Body of pancreas (tissue), 4 donors: ENCODE results near the gene FAM177B. TPM values are rescaled to one million over a fixed set of nuclear protein-coding genes. Genes with fewer than 3 reads are reported as not detected.
"Not testable (repeated sequence)": the region's sequence is repeated elsewhere in the genome, so short reads cannot be mapped to it uniquely, and the experiment has no call there.

Experiments
- ATAC-seq: fragments of 150-250 bp; one replicate; pipeline ENCODE4 v1.9.1; 2016
- DNase-seq, 4 donors: peaks; one replicate each; pipeline ENCODE4 v3.0.0-alpha.2; 2019
- H3K27ac ChIP-seq, 4 donors: fragments of 200-600 bp; sonication (generic); 1 replicate in 3 of 4; 2 replicates in 1 of 4; pipeline versions ENCODE4 v1.5.1 to v1.6.1; 2016 to 2019; ENCODE audit warnings: mild to moderate bottlenecking in 1 of 4, mixed read lengths in 1 of 4, moderate library complexity in 1 of 4
- H3K27me3 ChIP-seq, 2 donors: fragments of 200-600 bp; sonication (generic); one replicate each; pipeline ENCODE4 v1.6.0; 2016; ENCODE audit warnings: mild to moderate bottlenecking in 1 of 2
- H3K36me3 ChIP-seq, 2 donors: fragments of 200-600 bp; sonication (generic); replicated peaks in 1 of 2; 2 replicates each; pipeline ENCODE4 v1.5.1; 2016; ENCODE audit warnings: low read depth in 2 of 2; ENCODE audit not compliant: insufficient read depth in 1 of 2
- H3K4me1 ChIP-seq: fragments of 200-600 bp; sonication (generic); one replicate; pipeline ENCODE4 v1.6.0; 2016
- H3K4me3 ChIP-seq, 2 donors: fragments of 200-600 bp; sonication (generic); 1 replicate in 1 of 2; 2 replicates in 1 of 2; pipeline ENCODE4 v1.5.1; 2016 to 2019
- H3K9me3 ChIP-seq, 3 donors: fragments of 200-600 bp; sonication (generic); 1 replicate in 2 of 3; 2 replicates in 1 of 3; pipeline ENCODE4 v1.5.1; 2016
- POLR2A ChIP-seq, 3 donors: fragments of 450-650 bp; IDR thresholded peaks; one replicate each; pipeline ENCODE4 v1.6.1; 2016; ENCODE audit warnings: antibody characterized with exemption in 3 of 3, mild to moderate bottlenecking in 2 of 3
- WGBS, 2 donors: methylation state at CpG; one replicate each; pipeline ENCODE4 v1.1.5; 2017; 5-methylcytosine and 5-hydroxymethylcytosine counted together
- intact Hi-C: fragments of 100-400 bp; cut with DNase I; formaldehyde crosslinking; loops from one replicate; pipeline ENCODE4 v1.15.1; 2023
- total RNA-seq, 2 donors: library from RNA; depleted of rRNA; stranded (reverse); fragments of >200 nt; gene quantifications; one replicate each; pipeline ENCODE4 v1.1.0, GENCODE V29; 2016
- TF ChIP-seq, protein P1 (sequence below), 7 experiments: fragments of 450-650 bp in 4 of 7; fragments of 200-600 bp in 3 of 7; sonication (generic) in 3 of 7; IDR thresholded peaks; one replicate each; pipeline ENCODE4 v1.5.1; 2016 to 2019; ENCODE audit warnings: antibody characterized with exemption in 7 of 7

Gene FAM177B
- total RNA-seq, 2 donors from 2014 or later, result 3.4 TPM; not detected in 1

DNA sequence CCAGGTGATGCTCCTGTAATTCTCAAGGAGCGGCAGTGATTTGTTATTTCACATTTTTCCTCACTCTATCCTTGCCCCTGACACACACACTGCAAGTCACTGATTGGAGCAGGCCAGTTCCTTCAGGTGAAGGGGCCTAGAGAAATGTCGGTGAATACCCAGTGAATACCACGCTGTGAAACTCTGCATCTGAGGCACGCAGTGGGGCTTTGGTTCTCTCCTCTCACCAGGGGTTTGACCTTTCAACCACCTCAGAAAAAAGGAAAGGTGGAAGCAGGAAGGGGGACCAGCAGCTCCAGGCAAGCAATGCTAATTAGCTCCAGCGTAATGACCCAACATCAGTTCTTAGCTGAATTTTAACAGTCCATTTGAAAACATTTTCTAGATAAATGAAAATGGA, 532 bp upstream of the FAM177B start:
- TF ChIP-seq, protein P1, sequence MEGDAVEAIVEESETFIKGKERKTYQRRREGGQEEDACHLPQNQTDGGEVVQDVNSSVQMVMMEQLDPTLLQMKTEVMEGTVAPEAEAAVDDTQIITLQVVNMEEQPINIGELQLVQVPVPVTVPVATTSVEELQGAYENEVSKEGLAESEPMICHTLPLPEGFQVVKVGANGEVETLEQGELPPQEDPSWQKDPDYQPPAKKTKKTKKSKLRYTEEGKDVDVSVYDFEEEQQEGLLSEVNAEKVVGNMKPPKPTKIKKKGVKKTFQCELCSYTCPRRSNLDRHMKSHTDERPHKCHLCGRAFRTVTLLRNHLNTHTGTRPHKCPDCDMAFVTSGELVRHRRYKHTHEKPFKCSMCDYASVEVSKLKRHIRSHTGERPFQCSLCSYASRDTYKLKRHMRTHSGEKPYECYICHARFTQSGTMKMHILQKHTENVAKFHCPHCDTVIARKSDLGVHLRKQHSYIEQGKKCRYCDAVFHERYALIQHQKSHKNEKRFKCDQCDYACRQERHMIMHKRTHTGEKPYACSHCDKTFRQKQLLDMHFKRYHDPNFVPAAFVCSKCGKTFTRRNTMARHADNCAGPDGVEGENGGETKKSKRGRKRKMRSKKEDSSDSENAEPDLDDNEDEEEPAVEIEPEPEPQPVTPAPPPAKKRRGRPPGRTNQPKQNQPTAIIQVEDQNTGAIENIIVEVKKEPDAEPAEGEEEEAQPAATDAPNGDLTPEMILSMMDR (IDR thresholded peaks at IDR 0.05), result no peak
- H3K36me3 ChIP-seq, result peaks cover 0 to 26% of the 10 kb centered on the region in 2 donors
- no peak overlapping the region for H3K27ac ChIP-seq
- intact Hi-C loops, result no loop called here
- no peaks in the 10 kb centered on the region for H3K9me3 ChIP-seq
- no peaks in the 10 kb centered on the region for H3K4me1 ChIP-seq
- DNase-seq (no peak), ATAC-seq (no peak)
- no peaks in the 10 kb centered on the region for H3K27me3 ChIP-seq
- WGBS, 2 donors, result 82 to 88% methylated on average over 5 of the region's 5 CpGs
- H3K4me3 ChIP-seq, result no peak overlapping the region

DNA sequence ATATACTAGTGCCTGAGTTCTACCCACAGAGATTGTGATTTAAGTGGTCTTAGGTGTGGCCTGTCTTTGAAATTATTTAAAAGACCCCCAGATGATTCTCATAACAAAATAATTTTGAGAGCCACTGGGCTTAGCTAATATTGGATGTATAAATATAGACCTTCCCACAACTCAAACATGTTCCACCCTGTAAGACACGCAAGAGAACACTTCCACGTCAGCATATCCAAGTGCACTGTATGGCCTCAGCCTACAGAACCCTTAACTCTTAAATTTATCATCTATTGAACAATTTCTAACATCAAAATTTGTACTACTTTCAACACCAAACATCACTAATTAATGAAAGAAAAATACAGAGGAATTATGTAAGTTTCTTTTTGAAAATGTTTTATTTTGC, 2.5 kb downstream of the FAM177B start:
- Histone ChIP-seq H3K27me3 (no peaks in the 10 kb centered on the region), H3K4me3 (no peak overlapping the region), H3K27ac (no peak overlapping the region), H3K9me3 (no peaks in the 10 kb centered on the region), H3K36me3 (peaks cover 0 to 9% of the 10 kb centered on the region in 2 donors), H3K4me1 (no peaks in the 10 kb centered on the region)
- intact Hi-C loops, result no loop called here
- ATAC-seq (no peak), DNase-seq (no peak)
- 89% methylated on average over 2 of the region's 2 CpGs for WGBS, 2 donors
- TF ChIP-seq POLR2A (IDR thresholded peaks at IDR 0.05), result no peak
- TF ChIP-seq, protein P1 (IDR thresholded peaks at IDR 0.05), result no peak

DNA sequence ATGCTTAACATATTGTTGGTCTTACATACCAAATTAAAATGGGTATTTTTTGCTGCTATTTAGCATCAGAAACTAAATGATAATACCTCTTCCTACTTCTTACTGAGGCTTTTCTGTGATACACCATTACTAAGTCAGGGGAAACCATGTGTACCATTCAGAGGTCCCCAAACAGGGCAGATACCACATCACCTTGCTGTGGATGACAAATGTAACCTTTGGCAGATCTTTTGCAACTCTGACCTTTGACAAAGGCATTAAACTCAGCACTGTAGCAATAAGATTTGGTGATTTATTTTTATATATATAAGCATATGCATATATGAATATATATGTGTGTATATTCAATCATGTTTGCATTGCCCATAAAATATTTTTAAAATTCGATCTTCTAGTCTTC, 2.9 kb downstream of the FAM177B start:
- H3K4me3 ChIP-seq, result no peak overlapping the region
- intact Hi-C loops, result no loop called here
- DNase-seq, result no peak
- no peak overlapping the region for H3K27ac ChIP-seq
- whole genome bisulfite sequencing, 2 donors, result 31 to 41% methylated on average over 1 of the region's 1 CpG
- H3K4me1 ChIP-seq, result no peaks in the 10 kb centered on the region
- H3K9me3 ChIP-seq, result no peaks in the 10 kb centered on the region
- H3K27me3 ChIP-seq, result no peaks in the 10 kb centered on the region
- peaks cover 0 to 4% of the 10 kb centered on the region in 2 donors for H3K36me3 ChIP-seq
- no peak for ATAC-seq
- no peak for TF ChIP-seq POLR2A (IDR thresholded peaks at IDR 0.05)
- TF ChIP-seq, protein P1 (IDR thresholded peaks at IDR 0.05), result no peak

DNA sequence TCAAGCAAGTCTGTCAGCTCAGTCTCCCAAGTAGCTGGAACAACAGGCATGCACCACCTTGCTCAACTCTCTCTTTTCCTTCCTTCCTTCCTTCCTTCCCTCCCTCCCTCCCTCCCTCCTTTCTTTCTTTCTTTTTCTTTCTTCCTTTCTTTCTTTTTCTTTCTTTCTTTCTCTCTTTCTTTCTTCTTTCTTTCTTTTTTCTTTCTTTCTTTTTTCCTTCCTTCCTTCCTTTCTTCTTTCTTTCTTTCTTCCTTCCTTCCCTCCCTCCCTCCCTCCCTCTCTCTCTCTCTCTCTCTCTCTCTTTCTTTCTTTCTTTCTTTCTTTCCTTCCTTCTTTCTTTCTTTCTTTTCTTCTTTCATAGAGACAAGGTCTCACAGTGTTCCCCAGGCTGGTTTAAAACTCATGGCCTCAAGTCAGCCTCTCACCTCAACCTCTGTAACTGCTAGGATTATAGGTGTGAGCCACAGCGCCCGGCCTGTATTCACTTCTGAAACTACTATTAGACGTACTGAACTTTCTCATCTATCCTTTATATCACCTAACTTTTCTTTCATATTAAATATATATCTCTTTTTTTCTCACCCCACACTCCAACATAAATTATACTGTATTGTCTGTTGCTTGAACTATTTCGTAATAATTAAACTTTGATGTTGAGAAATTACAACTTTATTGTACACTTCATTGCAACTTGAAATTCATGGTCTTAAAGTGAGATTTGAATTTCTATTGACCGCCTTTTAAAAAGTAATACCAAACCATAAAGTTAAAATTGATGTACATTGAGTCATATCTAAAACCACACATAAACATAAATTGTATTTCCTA, 4.8 kb downstream of the FAM177B start:
- H3K27ac ChIP-seq, DNase-seq, H3K4me1 ChIP-seq, H3K27me3 ChIP-seq, H3K36me3 ChIP-seq, intact Hi-C loops, H3K9me3 ChIP-seq, ATAC-seq, H3K4me3 ChIP-seq: not testable (repeated sequence)
- whole genome bisulfite sequencing, 2 donors, result 91 to 92% methylated on average over 5 of the region's 5 CpGs

GRCh38 chr1:222749927-222750326, 12.9 kb downstream of the FAM177B start:
- DNase-seq, result no peak
- H3K27ac ChIP-seq, result no peak overlapping the region

More at GRCh38 chr1:222749927-222750326, 12.9 kb downstream of the FAM177B start:
- no peak overlapping the region for H3K4me3 ChIP-seq
- no peaks in the 10 kb centered on the region for H3K9me3 ChIP-seq
- H3K27me3 ChIP-seq, result no peaks in the 10 kb centered on the region
- TF ChIP-seq POLR2A (IDR thresholded peaks at IDR 0.05), result no peak
- TF ChIP-seq, protein P1 (IDR thresholded peaks at IDR 0.05), result no peak
- H3K36me3 ChIP-seq, result no peaks in the 10 kb centered on the region
- H3K4me1 ChIP-seq, result no peaks in the 10 kb centered on the region
- intact Hi-C loops, result no loop called here
- no peak for ATAC-seq
